SK-N-SH (cell line): Measurements from ENCODE around the gene NF2. TPM values are rescaled to one million over a fixed set of nuclear protein-coding genes. Genes with fewer than 3 reads are reported as not detected.

ENCODE experiments used
- CTCF ChIA-PET: fragments of 300-600, 350-600 bp; formaldehyde crosslinking; extraction: SDS; loops from one replicate; lab custom pipeline; 2021; lab: Yijun Ruan, JAX
- POLR2A ChIA-PET: fragments of 350-600 bp; sonication (Branson Sonifier 250); formaldehyde crosslinking; extraction: SDS; loops from one replicate; lab custom pipeline; 2020; ENCODE audit warnings: antibody characterized with exemption, inconsistent platforms; lab: Yijun Ruan, JAX
- DNase-seq: peaks from one replicate; pipeline ENCODE4 v3.0.0; 2012
- H2AFZ ChIP-seq: fragments of 200-600 bp; sonication (generic); 2 replicates; pipeline ENCODE4 v1.8.1; 2016; ENCODE audit warnings: antibody characterized with exemption, mild to moderate bottlenecking, low read depth
- H3F3A ChIP-seq: fragments of 200-600 bp; sonication (generic); replicated peaks from 2 replicates; pipeline ENCODE3; 2016; ENCODE audit warnings: antibody characterized with exemption, mild to moderate bottlenecking; ENCODE audit not compliant: insufficient read depth
- H3K27ac ChIP-seq, 2 experiments: fragments of 200-500 bp in 1 of 2; fragments of 200-600 bp in 1 of 2; sonication (Bioruptor generic) in 1 of 2; sonication (generic), shearing (Covaris generic) in 1 of 2; 2 replicates each; pipeline versions ENCODE4 v1.5.1 to v1.6.1; 2014 to 2016; ENCODE audit warnings: low read depth in 2 of 2, inconsistent platforms in 1 of 2, low read length in 1 of 2, mild to moderate bottlenecking in 1 of 2, mixed read lengths in 1 of 2
- H3K27me3 ChIP-seq: fragments of 200-600 bp; sonication (generic), shearing (Covaris generic); 2 replicates; pipeline ENCODE4 v1.6.1; 2016; ENCODE audit warnings: mixed run types; ENCODE audit not compliant: insufficient read depth
- H3K36me3 ChIP-seq, 2 experiments: fragments of 200-500 bp in 1 of 2; fragments of 200-600 bp in 1 of 2; sonication (Bioruptor generic) in 1 of 2; sonication (generic) in 1 of 2; replicated peaks in 1 of 2; 2 replicates each; pipeline versions ENCODE3 to v1.5.1; 2014 to 2016; ENCODE audit warnings: low read length in 1 of 2, mild to moderate bottlenecking in 1 of 2; ENCODE audit not compliant: insufficient read depth in 2 of 2, control insufficient read depth in 1 of 2
- H3K4me1 ChIP-seq, 2 experiments: fragments of 200-500 bp in 1 of 2; fragments of 200-600 bp in 1 of 2; sonication (Bioruptor generic) in 1 of 2; sonication (generic), shearing (Covaris generic) in 1 of 2; 2 replicates each; pipeline versions ENCODE4 v1.5.1 to v1.6.1; 2014 to 2016; ENCODE audit warnings: low read depth in 1 of 2, low read length in 1 of 2, mixed run types in 1 of 2; ENCODE audit not compliant: insufficient read depth in 2 of 2, control insufficient read depth in 1 of 2
- H3K4me2 ChIP-seq: fragments of 200-600 bp; sonication (generic), shearing (Covaris generic); 2 replicates; pipeline ENCODE4 v1.6.1; 2017; ENCODE audit warnings: mixed run types
- H3K4me3 ChIP-seq, 2 experiments: fragments of 200-500 bp in 1 of 2; fragments of 200-600 bp in 1 of 2; sonication (Bioruptor generic) in 1 of 2; sonication (generic), shearing (Covaris generic) in 1 of 2; 2 replicates each; pipeline versions ENCODE4 v1.5.1 to v1.8.1; 2014 to 2016; ENCODE audit warnings: low read depth in 2 of 2, inconsistent platforms in 1 of 2, low read length in 1 of 2, mild to moderate bottlenecking in 1 of 2, mixed read lengths in 1 of 2, moderate library complexity in 1 of 2
- H3K79me2 ChIP-seq: fragments of 200-600 bp; sonication (generic); 2 replicates; pipeline ENCODE4 v1.8.1; 2017; ENCODE audit warnings: mild to moderate bottlenecking; ENCODE audit not compliant: insufficient read depth
- H3K9ac ChIP-seq: fragments of 200-600 bp; sonication (generic); 2 replicates; pipeline ENCODE4 v1.6.1; 2017; ENCODE audit warnings: mixed run types
- H3K9me2 ChIP-seq: fragments of 200-600 bp; sonication (generic); 2 replicates; pipeline ENCODE4 v1.6.1; 2017; ENCODE audit warnings: mixed run types
- H3K9me3 ChIP-seq: fragments of 200-600 bp; sonication (generic); 2 replicates; pipeline ENCODE4 v1.6.1; 2017; ENCODE audit warnings: mixed run types, mild to moderate bottlenecking, moderate library complexity
- H4K20me1 ChIP-seq: fragments of 200-600 bp; sonication (generic); 2 replicates; pipeline ENCODE4 v1.6.1; 2017; ENCODE audit warnings: mild to moderate bottlenecking, mixed run types; ENCODE audit not compliant: insufficient read depth
- CHD2 ChIP-seq: fragments of 150-350 bp; IDR thresholded peaks from 2 replicates; pipeline ENCODE4 v1.6.1; 2018; ENCODE audit warnings: low read length; ENCODE audit not compliant: partially characterized antibody
- EP300 ChIP-seq, 2 experiments: IDR thresholded peaks; 2 replicates each; pipeline versions ENCODE4 v1.4.0 to v1.6.1; 2012; ENCODE audit warnings: borderline replicate concordance in 1 of 2, low read depth in 1 of 2, low read length in 1 of 2
- GABPA ChIP-seq: IDR thresholded peaks from 2 replicates; pipeline ENCODE4 v1.4.0; 2012; ENCODE audit warnings: low read depth, mild to moderate bottlenecking
- GATA2 ChIP-seq: sonication (generic); formaldehyde crosslinking; IDR thresholded peaks from 2 replicates; pipeline ENCODE4 v1.5.0; 2020; ENCODE audit warnings: mild to moderate bottlenecking, missing genetic modification reagents
- JUND ChIP-seq: IDR thresholded peaks from 2 replicates; pipeline ENCODE4 v1.4.0; 2012
- MEF2A ChIP-seq: IDR thresholded peaks from 2 replicates; pipeline ENCODE4 v1.4.0; 2012; ENCODE audit warnings: low read depth, borderline replicate concordance
- NFIC ChIP-seq: IDR thresholded peaks from 2 replicates; pipeline ENCODE4 v1.4.0; 2012; ENCODE audit warnings: borderline replicate concordance
- POLR2AphosphoS5 ChIP-seq: IDR thresholded peaks from 2 replicates; pipeline ENCODE4 v1.6.1; 2012; ENCODE audit warnings: low read depth, low read length
- RAD21 ChIP-seq: IDR thresholded peaks from 2 replicates; pipeline ENCODE4 v1.6.1; 2012; ENCODE audit warnings: mild to moderate bottlenecking, low read length
- RXRA ChIP-seq: IDR thresholded peaks from 2 replicates; pipeline ENCODE4 v1.4.0; 2012; ENCODE audit warnings: low read depth, mild to moderate bottlenecking, borderline replicate concordance
- SMC3 ChIP-seq: IDR thresholded peaks from 2 replicates; pipeline ENCODE4 v1.6.1; 2012; ENCODE audit warnings: low read depth, low read length, improper control_type of control experiment
- TEAD4 ChIP-seq: IDR thresholded peaks from 2 replicates; pipeline ENCODE4 v1.4.0; 2012; ENCODE audit warnings: mild to moderate bottlenecking, borderline replicate concordance; ENCODE audit not compliant: insufficient read depth
- YY1 ChIP-seq: IDR thresholded peaks from 2 replicates; pipeline ENCODE4 v1.4.0; 2012; ENCODE audit warnings: low read depth, mild to moderate bottlenecking
- WGBS: methylation state at CpG from one replicate; pipeline ENCODE4 v1.1.6; 2017; ENCODE audit warnings: low lambda C conversion rate; 5-methylcytosine and 5-hydroxymethylcytosine counted together
- polyA plus RNA-seq, 3 experiments: library from polyadenylated mRNA; depleted of rRNA; stranded (reverse); fragments of >200 nt; gene quantifications; 2 replicates each; pipeline ENCODE4 v1.2.3, GENCODE V29; 2012
- TF ChIP-seq, protein P1 (sequence below): IDR thresholded peaks from 2 replicates; pipeline ENCODE4 v1.4.0; 2012; ENCODE audit warnings: low read depth
- TF ChIP-seq, protein P2 (sequence below): IDR thresholded peaks from 2 replicates; pipeline ENCODE4 v1.6.1; 2012; ENCODE audit warnings: mild to moderate bottlenecking, low read depth, low read length, moderate library complexity
- TF ChIP-seq, protein P3 (sequence below): IDR thresholded peaks from 2 replicates; pipeline ENCODE4 v1.4.0; 2012; ENCODE audit warnings: low read depth, borderline replicate concordance
- TF ChIP-seq, protein P4 (sequence below): IDR thresholded peaks from 2 replicates; pipeline ENCODE4; 2012
- TF ChIP-seq, protein P5 (sequence below): fragments of 150-350 bp; IDR thresholded peaks from 2 replicates; pipeline ENCODE4 v1.6.1; 2017; ENCODE audit warnings: antibody characterized with exemption, low read length, low read depth, borderline replicate concordance
- TF ChIP-seq, protein P6 (sequence below): IDR thresholded peaks from 2 replicates; pipeline ENCODE4 v1.4.0; 2012; ENCODE audit warnings: low read depth, borderline replicate concordance

NF2 gene
- polyA plus RNA-seq, 1 of the 3 experiments (the other 2 are of a cell fraction), result 44.1 TPM

DNA sequence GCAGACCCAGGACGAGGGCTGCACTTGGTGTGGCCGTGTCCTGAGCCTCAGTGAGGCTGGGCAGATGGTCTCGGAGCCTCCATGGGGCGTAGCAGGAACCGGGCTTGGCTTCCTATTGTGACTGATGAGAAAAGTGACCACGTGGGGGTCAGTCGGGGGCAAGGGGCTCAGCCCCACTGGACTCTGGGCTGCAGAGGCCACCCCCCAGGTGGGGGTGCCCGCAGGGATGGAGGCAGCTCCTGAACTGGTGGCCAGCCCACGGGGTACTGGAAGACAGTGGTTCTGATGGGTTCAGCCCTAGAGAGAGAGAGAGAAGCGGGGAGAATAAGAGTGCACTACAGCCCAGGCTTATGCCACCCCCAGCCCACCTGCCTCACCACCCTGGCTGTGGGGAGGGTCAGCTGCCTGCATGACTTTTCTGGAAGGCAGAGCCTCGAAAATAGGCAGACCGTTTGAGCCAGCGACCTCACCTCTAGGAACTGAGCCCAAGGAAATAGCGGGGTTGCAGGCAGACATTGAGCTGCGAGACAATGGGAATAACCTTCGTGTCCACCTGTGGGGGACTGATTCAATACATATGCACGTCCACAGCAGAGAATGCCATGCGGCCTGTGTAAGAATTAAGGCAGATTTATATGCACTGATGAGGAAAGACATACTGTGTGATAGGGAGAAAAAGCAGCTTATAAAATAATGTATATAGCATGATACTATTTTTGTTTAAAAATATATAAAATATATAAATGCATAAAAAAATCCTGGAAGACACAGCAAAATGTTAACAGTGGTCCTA lies 127.8 kb downstream of the NF2 start:
- POLR2A ChIA-PET, result no interaction called here
- Histone ChIP-seq H2AFZ (no peak overlapping the region), H3F3A (no peaks in the 10 kb centered on the region), H3K79me2 (no peaks in the 10 kb centered on the region), H3K4me2 (no peak overlapping the region), H3K9me3 (no peaks in the 10 kb centered on the region), H3K9ac (no peak overlapping the region), H3K27ac (no peak overlapping the region), H3K9me2 (no peaks in the 10 kb centered on the region), H4K20me1 (no peaks in the 10 kb centered on the region), H3K4me1 (peaks cover 0 to 34% of the 10 kb centered on the region in 2 experiments; a peak in 1 of 4 replicates), H3K27me3 (no peaks in the 10 kb centered on the region), H3K4me3 (no peak overlapping the region), H3K36me3 (peaks cover 0 to 2% of the 10 kb centered on the region in 2 experiments)
- CTCF ChIA-PET, result interaction anchor here (0.8 to 2.2 kb wide), 4 partner anchors 10 to 357 kb away, joined by 3 to 9 read pairs (median 4); no protein-coding TSS in a partner anchor
- DNase-seq, result no peak
- no peak for TF ChIP-seq POLR2AphosphoS5
- no peak for TF ChIP-seq NFIC
- TF ChIP-seq YY1, result no peak
- TF ChIP-seq RAD21, result no peak
- TF ChIP-seq, protein P1, sequence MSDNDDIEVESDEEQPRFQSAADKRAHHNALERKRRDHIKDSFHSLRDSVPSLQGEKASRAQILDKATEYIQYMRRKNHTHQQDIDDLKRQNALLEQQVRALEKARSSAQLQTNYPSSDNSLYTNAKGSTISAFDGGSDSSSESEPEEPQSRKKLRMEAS, result no peak
- TF ChIP-seq, protein P2, sequence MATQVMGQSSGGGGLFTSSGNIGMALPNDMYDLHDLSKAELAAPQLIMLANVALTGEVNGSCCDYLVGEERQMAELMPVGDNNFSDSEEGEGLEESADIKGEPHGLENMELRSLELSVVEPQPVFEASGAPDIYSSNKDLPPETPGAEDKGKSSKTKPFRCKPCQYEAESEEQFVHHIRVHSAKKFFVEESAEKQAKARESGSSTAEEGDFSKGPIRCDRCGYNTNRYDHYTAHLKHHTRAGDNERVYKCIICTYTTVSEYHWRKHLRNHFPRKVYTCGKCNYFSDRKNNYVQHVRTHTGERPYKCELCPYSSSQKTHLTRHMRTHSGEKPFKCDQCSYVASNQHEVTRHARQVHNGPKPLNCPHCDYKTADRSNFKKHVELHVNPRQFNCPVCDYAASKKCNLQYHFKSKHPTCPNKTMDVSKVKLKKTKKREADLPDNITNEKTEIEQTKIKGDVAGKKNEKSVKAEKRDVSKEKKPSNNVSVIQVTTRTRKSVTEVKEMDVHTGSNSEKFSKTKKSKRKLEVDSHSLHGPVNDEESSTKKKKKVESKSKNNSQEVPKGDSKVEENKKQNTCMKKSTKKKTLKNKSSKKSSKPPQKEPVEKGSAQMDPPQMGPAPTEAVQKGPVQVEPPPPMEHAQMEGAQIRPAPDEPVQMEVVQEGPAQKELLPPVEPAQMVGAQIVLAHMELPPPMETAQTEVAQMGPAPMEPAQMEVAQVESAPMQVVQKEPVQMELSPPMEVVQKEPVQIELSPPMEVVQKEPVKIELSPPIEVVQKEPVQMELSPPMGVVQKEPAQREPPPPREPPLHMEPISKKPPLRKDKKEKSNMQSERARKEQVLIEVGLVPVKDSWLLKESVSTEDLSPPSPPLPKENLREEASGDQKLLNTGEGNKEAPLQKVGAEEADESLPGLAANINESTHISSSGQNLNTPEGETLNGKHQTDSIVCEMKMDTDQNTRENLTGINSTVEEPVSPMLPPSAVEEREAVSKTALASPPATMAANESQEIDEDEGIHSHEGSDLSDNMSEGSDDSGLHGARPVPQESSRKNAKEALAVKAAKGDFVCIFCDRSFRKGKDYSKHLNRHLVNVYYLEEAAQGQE, result no peak
- TF ChIP-seq, protein P3, sequence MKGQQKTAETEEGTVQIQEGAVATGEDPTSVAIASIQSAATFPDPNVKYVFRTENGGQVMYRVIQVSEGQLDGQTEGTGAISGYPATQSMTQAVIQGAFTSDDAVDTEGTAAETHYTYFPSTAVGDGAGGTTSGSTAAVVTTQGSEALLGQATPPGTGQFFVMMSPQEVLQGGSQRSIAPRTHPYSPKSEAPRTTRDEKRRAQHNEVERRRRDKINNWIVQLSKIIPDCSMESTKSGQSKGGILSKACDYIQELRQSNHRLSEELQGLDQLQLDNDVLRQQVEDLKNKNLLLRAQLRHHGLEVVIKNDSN, result no peak
- TF ChIP-seq CHD2, result no peak
- no peak for TF ChIP-seq RXRA
- TF ChIP-seq MEF2A, result no peak
- TF ChIP-seq, protein P4, sequence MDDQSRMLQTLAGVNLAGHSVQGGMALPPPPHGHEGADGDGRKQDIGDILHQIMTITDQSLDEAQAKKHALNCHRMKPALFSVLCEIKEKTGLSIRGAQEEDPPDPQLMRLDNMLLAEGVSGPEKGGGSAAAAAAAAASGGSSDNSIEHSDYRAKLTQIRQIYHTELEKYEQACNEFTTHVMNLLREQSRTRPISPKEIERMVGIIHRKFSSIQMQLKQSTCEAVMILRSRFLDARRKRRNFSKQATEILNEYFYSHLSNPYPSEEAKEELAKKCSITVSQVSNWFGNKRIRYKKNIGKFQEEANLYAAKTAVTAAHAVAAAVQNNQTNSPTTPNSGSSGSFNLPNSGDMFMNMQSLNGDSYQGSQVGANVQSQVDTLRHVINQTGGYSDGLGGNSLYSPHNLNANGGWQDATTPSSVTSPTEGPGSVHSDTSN, result no peak
- no peak for TF ChIP-seq JUND
- TF ChIP-seq SMC3, result no peak
- TF ChIP-seq, protein P5, sequence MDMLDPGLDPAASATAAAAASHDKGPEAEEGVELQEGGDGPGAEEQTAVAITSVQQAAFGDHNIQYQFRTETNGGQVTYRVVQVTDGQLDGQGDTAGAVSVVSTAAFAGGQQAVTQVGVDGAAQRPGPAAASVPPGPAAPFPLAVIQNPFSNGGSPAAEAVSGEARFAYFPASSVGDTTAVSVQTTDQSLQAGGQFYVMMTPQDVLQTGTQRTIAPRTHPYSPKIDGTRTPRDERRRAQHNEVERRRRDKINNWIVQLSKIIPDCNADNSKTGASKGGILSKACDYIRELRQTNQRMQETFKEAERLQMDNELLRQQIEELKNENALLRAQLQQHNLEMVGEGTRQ, result no peak
- no peak for TF ChIP-seq TEAD4
- TF ChIP-seq EP300 (IDR thresholded peaks at IDR 0.05; ENCODE audit: borderline replicate concordance in 1 of 2, low read depth in 1 of 2, low read length in 1 of 2), result no peak
- TF ChIP-seq, protein P6, sequence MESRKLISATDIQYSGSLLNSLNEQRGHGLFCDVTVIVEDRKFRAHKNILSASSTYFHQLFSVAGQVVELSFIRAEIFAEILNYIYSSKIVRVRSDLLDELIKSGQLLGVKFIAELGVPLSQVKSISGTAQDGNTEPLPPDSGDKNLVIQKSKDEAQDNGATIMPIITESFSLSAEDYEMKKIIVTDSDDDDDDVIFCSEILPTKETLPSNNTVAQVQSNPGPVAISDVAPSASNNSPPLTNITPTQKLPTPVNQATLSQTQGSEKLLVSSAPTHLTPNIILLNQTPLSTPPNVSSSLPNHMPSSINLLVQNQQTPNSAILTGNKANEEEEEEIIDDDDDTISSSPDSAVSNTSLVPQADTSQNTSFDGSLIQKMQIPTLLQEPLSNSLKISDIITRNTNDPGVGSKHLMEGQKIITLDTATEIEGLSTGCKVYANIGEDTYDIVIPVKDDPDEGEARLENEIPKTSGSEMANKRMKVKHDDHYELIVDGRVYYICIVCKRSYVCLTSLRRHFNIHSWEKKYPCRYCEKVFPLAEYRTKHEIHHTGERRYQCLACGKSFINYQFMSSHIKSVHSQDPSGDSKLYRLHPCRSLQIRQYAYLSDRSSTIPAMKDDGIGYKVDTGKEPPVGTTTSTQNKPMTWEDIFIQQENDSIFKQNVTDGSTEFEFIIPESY, result no peak
- TF ChIP-seq GATA2 (CRISPR knock-in tag), result no peak
- TF ChIP-seq GABPA, result no peak
- WGBS, result 83% methylated on average over 11 of the region's 18 CpGs
